Prostate gland (tissue), 2 donors: Measurements from ENCODE around the gene PARVG. TPM values are rescaled to one million over a fixed set of nuclear protein-coding genes. Genes with fewer than 3 reads are reported as not detected.
"Not testable (repeated sequence)": the region's sequence is repeated elsewhere in the genome, so short reads cannot be mapped to it uniquely, and the experiment has no call there.

Experiments
- DNase-seq: peaks from one replicate; pipeline ENCODE4 v3.0.0-alpha.2; 2019; ENCODE audit warnings: low spot score
- H3K27ac ChIP-seq, 2 donors: fragments of 200-600 bp; sonication (generic); 2 replicates each; pipeline ENCODE4 v1.5.1; 2017 to 2019
- H3K27me3 ChIP-seq: fragments of 200-600 bp; sonication (generic); replicated peaks from 2 replicates; pipeline ENCODE4 v1.5.1; 2019; ENCODE audit not compliant: insufficient read depth
- H3K36me3 ChIP-seq, 2 donors: fragments of 200-600 bp; sonication (generic); 1 replicate in 1 of 2; 2 replicates in 1 of 2; pipeline versions ENCODE4 v1.5.1 to v1.8.1; 2017 to 2019
- H3K4me1 ChIP-seq: fragments of 200-600 bp; sonication (generic); replicated peaks from 2 replicates; pipeline ENCODE4 v1.5.1; 2019
- H3K4me3 ChIP-seq, 2 donors: fragments of 200-600 bp; sonication (generic); 2 replicates each; pipeline ENCODE4 v1.5.1; 2017 to 2019
- H3K9me3 ChIP-seq: fragments of 200-600 bp; sonication (generic); 2 replicates; pipeline ENCODE4 v1.5.1; 2017
- POLR2A ChIP-seq: fragments of 450-650 bp; IDR thresholded peaks from one replicate; pipeline ENCODE4 v1.6.1; 2016; ENCODE audit warnings: antibody characterized with exemption, mild to moderate bottlenecking
- POLR2AphosphoS5 ChIP-seq: sonication (generic); formaldehyde crosslinking; IDR thresholded peaks from one replicate; pipeline ENCODE4 v1.6.1; 2017; ENCODE audit warnings: antibody characterized with exemption
- WGBS: methylation state at CpG from one replicate; pipeline ENCODE4 v1.1.5; 2018; 5-methylcytosine and 5-hydroxymethylcytosine counted together
- intact Hi-C: fragments of 100-400 bp; cut with DNase I; formaldehyde crosslinking; loops from one replicate; pipeline ENCODE4 v1.14.2; 2022
- total RNA-seq, 2 donors: library from RNA; depleted of rRNA; stranded (reverse); fragments of >200 nt; gene quantifications; one replicate each; pipeline ENCODE4 v1.1.0, GENCODE V29; 2016
- TF ChIP-seq, protein P1 (sequence below), 4 experiments: fragments of 200-600 bp in 2 of 4; fragments of 450-650 bp in 2 of 4; sonication (generic) in 2 of 4; IDR thresholded peaks; 1 replicate in 3 of 4; 2 replicates in 1 of 4; pipeline ENCODE4 v1.5.1; 2016 to 2019; ENCODE audit warnings: antibody characterized with exemption in 4 of 4, mild to moderate bottlenecking in 2 of 4, moderate library complexity in 2 of 4

Gene PARVG
- total RNA-seq, 2 donors from 2014 or later: 1.2 to 13.5 TPM

DNA sequence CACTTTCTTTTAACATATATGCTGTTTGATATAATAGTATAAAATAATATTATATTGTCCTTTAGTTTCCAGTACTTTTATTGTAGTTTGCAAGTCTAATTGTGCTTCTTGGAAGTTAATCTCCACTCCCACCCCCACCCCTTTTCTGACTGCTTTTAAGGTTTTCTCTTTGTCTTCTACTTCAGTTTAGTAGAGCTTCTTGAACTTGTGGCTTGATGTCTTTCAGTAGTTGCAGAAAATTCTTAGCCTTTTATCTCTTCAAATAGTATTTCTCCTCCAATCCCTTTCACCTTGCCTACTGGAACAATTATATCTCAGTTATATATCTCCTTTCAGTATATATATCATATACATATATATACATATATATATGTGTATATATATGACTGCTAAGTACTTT, 56.6 kb downstream of the PARVG start:
- Histone ChIP-seq H3K27me3 (no peaks in the 10 kb centered on the region), H3K27ac (no peak overlapping the region), H3K36me3 (no peaks in the 10 kb centered on the region), H3K4me1 (no peaks in the 10 kb centered on the region), H3K9me3 (no peaks in the 10 kb centered on the region), H3K4me3 (no peak overlapping the region)
- TF ChIP-seq, protein P1, sequence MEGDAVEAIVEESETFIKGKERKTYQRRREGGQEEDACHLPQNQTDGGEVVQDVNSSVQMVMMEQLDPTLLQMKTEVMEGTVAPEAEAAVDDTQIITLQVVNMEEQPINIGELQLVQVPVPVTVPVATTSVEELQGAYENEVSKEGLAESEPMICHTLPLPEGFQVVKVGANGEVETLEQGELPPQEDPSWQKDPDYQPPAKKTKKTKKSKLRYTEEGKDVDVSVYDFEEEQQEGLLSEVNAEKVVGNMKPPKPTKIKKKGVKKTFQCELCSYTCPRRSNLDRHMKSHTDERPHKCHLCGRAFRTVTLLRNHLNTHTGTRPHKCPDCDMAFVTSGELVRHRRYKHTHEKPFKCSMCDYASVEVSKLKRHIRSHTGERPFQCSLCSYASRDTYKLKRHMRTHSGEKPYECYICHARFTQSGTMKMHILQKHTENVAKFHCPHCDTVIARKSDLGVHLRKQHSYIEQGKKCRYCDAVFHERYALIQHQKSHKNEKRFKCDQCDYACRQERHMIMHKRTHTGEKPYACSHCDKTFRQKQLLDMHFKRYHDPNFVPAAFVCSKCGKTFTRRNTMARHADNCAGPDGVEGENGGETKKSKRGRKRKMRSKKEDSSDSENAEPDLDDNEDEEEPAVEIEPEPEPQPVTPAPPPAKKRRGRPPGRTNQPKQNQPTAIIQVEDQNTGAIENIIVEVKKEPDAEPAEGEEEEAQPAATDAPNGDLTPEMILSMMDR (IDR thresholded peaks at IDR 0.05): no peak
- TF ChIP-seq POLR2A: no peak
- intact Hi-C loops: no loop called here
- no peak for DNase-seq

DNA sequence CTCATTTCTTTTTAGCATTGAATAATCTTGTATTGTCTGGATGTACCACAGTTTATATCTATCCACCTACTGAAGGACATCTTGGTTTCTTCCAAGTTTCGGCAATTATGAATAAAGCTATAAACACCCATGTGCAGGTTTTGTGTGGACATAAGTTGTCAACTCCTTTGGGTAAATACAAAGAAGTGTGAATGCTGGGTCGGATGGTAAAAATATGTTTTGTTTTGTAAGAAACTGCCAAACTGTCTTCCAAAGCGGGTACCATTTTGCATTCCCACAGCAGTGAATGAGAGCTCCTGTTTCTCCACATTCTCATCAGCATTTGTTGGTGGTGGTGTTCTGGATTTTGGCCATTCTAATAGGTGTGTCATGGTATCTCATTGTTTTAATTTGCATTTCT, 60.4 kb downstream of the PARVG start:
- H3K9me3 ChIP-seq, H3K36me3 ChIP-seq, H3K4me1 ChIP-seq, H3K27ac ChIP-seq, intact Hi-C loops, H3K4me3 ChIP-seq, DNase-seq, H3K27me3 ChIP-seq: not testable (repeated sequence)
- 85% methylated on average over 3 of the region's 3 CpGs for WGBS

DNA sequence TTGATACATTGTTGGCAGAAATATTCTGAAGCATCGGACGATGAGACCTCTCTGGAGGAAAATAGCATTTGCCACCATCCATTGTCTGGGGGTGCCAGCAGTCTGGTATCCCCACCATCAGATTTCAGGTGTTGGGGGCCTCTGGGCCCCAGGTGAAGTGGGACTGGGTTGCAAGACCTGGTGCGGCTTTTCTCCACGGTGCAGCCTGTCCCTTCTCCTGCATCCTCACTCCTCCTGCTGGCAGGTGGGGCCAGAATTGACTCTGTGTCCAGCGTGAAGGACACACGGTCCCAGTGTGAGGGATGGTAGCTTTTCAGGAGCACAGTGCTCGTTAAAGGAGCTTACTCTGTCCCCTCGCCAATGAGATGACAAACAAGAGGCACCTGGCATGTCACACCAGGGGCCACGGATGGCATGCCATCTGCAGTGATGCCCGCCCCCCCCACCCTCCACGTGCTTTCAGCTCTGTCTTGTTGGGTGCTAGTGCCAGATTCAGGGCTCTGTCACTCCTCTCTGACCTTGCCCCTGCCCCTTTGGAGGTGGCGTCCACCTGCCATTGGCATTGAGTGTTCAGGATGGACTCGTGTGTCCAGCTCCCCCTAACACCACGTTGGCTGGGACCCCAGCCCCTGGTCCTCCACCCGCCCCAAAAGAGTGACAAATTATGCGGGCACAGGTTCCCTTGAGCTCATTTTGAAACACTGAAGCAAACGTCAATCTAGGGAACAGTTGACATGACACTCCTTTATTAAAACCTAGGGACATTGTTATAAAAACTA, 62.4 kb downstream of the PARVG start:
- no peaks in the 10 kb centered on the region for H3K27me3 ChIP-seq
- no peak for TF ChIP-seq POLR2A
- TF ChIP-seq, protein P1 (IDR thresholded peaks at IDR 0.05): no peak
- TF ChIP-seq POLR2AphosphoS5: no peak
- intact Hi-C loops: no loop called here
- 51% methylated on average over 17 of the region's 17 CpGs for WGBS
- no peak for DNase-seq
- no peaks in the 10 kb centered on the region for H3K4me1 ChIP-seq
- H3K27ac ChIP-seq: no peak overlapping the region
- H3K9me3 ChIP-seq: no peaks in the 10 kb centered on the region
- H3K4me3 ChIP-seq: no peak overlapping the region
- no peaks in the 10 kb centered on the region for H3K36me3 ChIP-seq

- Histone ChIP-seq H3K27ac (no peak overlapping the region), H3K4me1 (no peaks in the 10 kb centered on the region), H3K36me3 (no peaks in the 10 kb centered on the region), H3K4me3 (no peak overlapping the region), H3K9me3 (no peaks in the 10 kb centered on the region), H3K27me3 (no peaks in the 10 kb centered on the region)
- intact Hi-C loops: no loop called here
- TF ChIP-seq POLR2A: no peak
- TF ChIP-seq POLR2AphosphoS5: no peak
- no peak for DNase-seq
- 78% methylated on average over 8 of the region's 8 CpGs for WGBS
Measured at GRCh38 chr22:44243761-44244160, 63.0 kb downstream of the PARVG start.

DNA sequence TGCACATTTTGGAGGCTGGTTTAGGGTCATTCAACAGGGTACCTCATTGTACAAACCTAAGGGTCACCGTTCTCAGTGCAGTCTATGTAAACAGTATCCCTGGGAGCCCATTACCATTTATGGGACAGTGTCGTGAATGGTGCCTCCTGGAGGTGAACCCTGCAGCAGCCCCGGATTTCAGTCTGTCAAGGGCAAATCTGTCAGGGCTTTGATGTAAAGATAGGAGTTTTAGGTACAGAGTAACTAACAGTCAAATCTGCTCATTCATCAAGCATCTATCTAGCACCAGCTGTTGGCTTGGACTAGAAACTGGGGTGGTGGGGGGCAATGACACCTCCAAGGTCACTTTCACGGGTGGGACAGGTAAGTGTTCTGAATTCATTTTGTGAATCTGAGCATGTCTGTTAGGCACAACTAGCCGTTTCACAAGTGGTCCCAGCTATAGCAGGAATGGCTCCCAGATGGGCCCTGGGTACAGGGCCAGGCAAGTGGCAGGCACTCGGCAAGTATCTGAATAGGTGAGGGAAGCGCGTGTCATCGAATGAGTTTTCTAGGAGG, 63.6 kb downstream of the PARVG start:
- DNase-seq: no peak
- Histone ChIP-seq H3K36me3 (no peaks in the 10 kb centered on the region), H3K27me3 (no peaks in the 10 kb centered on the region), H3K4me1 (no peaks in the 10 kb centered on the region), H3K4me3 (no peak overlapping the region), H3K27ac (no peak overlapping the region), H3K9me3 (no peaks in the 10 kb centered on the region)
- 90% methylated on average over 9 of the region's 9 CpGs for WGBS
- intact Hi-C loops: no loop called here
- TF ChIP-seq, protein P1 (IDR thresholded peaks at IDR 0.05): no peak
- TF ChIP-seq POLR2A (no peak), POLR2AphosphoS5 (no peak)

GRCh38 chr22:44245438-44245837, 64.7 kb downstream of the PARVG start:
- TF ChIP-seq, protein P1 (IDR thresholded peaks at IDR 0.05): no peak
- no peak for TF ChIP-seq POLR2A
- TF ChIP-seq POLR2AphosphoS5: no peak
- intact Hi-C loops: no loop called here
- no peak overlapping the region for H3K4me3 ChIP-seq
- H3K27ac ChIP-seq: no peak overlapping the region
- H3K36me3 ChIP-seq: no peaks in the 10 kb centered on the region
- WGBS: 52% methylated on average over 7 of the region's 7 CpGs
- no peak for DNase-seq
- no peaks in the 10 kb centered on the region for H3K27me3 ChIP-seq
- H3K4me1 ChIP-seq: no peaks in the 10 kb centered on the region
- H3K9me3 ChIP-seq: no peaks in the 10 kb centered on the region
